GM23248 (cell line): ENCODE measurements around the gene SETMAR. TPM values are rescaled to one million over a fixed set of nuclear protein-coding genes. Genes with fewer than 3 reads are reported as not detected.

Experiments used
- DNase-seq: peaks from one replicate; pipeline ENCODE4 v3.0.0-alpha.2; 2015
- H2AFZ ChIP-seq: fragments of 200-600 bp; sonication (generic); 2 replicates; pipeline ENCODE4 v1.6.1; 2016; ENCODE audit warnings: antibody characterized with exemption
- H3F3A ChIP-seq: fragments of 200-600 bp; sonication (generic); 2 replicates; pipeline ENCODE4 v1.6.1; 2016; ENCODE audit warnings: mild to moderate bottlenecking, antibody characterized with exemption, mixed run types; ENCODE audit not compliant: insufficient read depth
- H3K27ac ChIP-seq: fragments of 200-600 bp; sonication (generic); 2 replicates; pipeline ENCODE4 v1.5.1; 2016; ENCODE audit warnings: mild to moderate bottlenecking
- H3K27me3 ChIP-seq: fragments of 200-600 bp; sonication (generic); replicated peaks from 2 replicates; pipeline ENCODE4 v1.6.1; 2016; ENCODE audit warnings: mild to moderate bottlenecking; ENCODE audit not compliant: insufficient read depth
- H3K36me3 ChIP-seq: fragments of 200-600 bp; sonication (generic); 2 replicates; pipeline ENCODE4 v1.6.1; 2016; ENCODE audit warnings: low read depth, mild to moderate bottlenecking
- H3K4me1 ChIP-seq: fragments of 200-600 bp; sonication (generic); 2 replicates; pipeline ENCODE4 v1.6.1; 2016; ENCODE audit warnings: mild to moderate bottlenecking; ENCODE audit not compliant: insufficient read depth
- H3K4me2 ChIP-seq: fragments of 200-600 bp; sonication (generic); one replicate; pipeline ENCODE4 v1.6.1; 2016; ENCODE audit warnings: mild to moderate bottlenecking; ENCODE audit not compliant: unreplicated experiment
- H3K4me3 ChIP-seq: fragments of 200-600 bp; sonication (generic); 2 replicates; pipeline ENCODE4 v1.5.1; 2016; ENCODE audit warnings: mild to moderate bottlenecking
- H3K79me2 ChIP-seq: fragments of 200-600 bp; sonication (generic); 2 replicates; pipeline ENCODE4 v1.6.1; 2016; ENCODE audit warnings: mild to moderate bottlenecking; ENCODE audit not compliant: insufficient read depth
- H3K9ac ChIP-seq: fragments of 200-600 bp; sonication (generic); 2 replicates; pipeline ENCODE4 v1.6.1; 2016; ENCODE audit warnings: mild to moderate bottlenecking
- H3K9me2 ChIP-seq: fragments of 200-600 bp; sonication (generic); 2 replicates; pipeline ENCODE4 v1.6.1; 2016; ENCODE audit warnings: mixed run types, mild to moderate bottlenecking, moderate library complexity; ENCODE audit not compliant: insufficient read depth
- H3K9me3 ChIP-seq: fragments of 200-600 bp; sonication (generic); one replicate; pipeline ENCODE4 v1.6.1; 2017; ENCODE audit warnings: low read depth
- H4K20me1 ChIP-seq: fragments of 200-600 bp; sonication (generic); 2 replicates; pipeline ENCODE4 v1.6.0; 2016; ENCODE audit not compliant: insufficient read depth
- EZH2 ChIP-seq: fragments of 200-600 bp; sonication (generic); IDR thresholded peaks from 2 replicates; pipeline ENCODE4 v1.6.1; 2018; ENCODE audit warnings: antibody characterized with exemption, mild to moderate bottlenecking; ENCODE audit not compliant: insufficient read depth, poor library complexity, severe bottlenecking
- EZH2phosphoT487 ChIP-seq: fragments of 200-600 bp; sonication (generic); IDR thresholded peaks from 2 replicates; pipeline ENCODE4 v1.6.1; 2018; ENCODE audit warnings: antibody characterized with exemption, moderate library complexity, mild to moderate bottlenecking, low read depth; ENCODE audit not compliant: insufficient read depth
- WGBS, 2 experiments: methylation state at CpG; one replicate each; pipeline ENCODE4 v1.1.6; 2015 to 2017; ENCODE audit warnings: low lambda C conversion rate in 2 of 2, low coverage in 1 of 2; ENCODE audit errors: missing lambda C conversion rate in 2 of 2; 5-methylcytosine and 5-hydroxymethylcytosine counted together
- in situ Hi-C: fragments of 300-500 bp; cut with MboI; formaldehyde crosslinking; loops from 2 replicates; pipeline ENCODE4 v1.15.0; 2020
- polyA plus RNA-seq: library from polyadenylated mRNA; unstranded; fragments of >200 nt; fragmentation: Nextera tagmentation; extraction: Ambion mirVana; gene quantifications from 2 replicates; pipeline ENCODE4 v1.2.1, GENCODE V29; 2016
- total RNA-seq: library from RNA; depleted of rRNA; stranded (reverse); fragments of >200 nt; shearing (Covaris generic); gene quantifications from 2 replicates; pipeline ENCODE4 v1.2.3, GENCODE V29; 2014

SETMAR gene
- total and polyA plus RNA-seq, 2 experiments from 2014 or later, result 7.2 to 12.5 TPM

DNA sequence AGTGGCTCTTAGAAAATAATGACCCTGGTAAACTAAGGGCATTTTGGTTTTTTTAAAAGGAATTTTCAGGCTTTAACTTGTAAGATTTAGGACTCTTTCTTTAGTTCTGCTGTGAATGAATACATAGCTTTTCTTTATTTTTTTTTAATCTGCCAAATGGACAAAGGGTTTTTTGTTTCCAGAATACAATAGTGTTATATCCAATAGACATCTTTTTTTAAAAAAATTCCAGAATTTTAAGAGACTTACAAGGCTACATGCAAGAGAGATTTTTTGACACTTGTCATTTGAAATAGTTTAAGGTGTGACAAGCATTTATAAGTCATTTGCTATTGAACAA, 38.1 kb downstream of the SETMAR start:
- Histone ChIP-seq H3K4me2 (no peak overlapping the region), H3K9me3 (no peaks in the 10 kb centered on the region), H3K27me3 (no peaks in the 10 kb centered on the region), H3K4me3 (no peak overlapping the region), H4K20me1 (no peaks in the 10 kb centered on the region), H3K79me2 (no peaks in the 10 kb centered on the region), H3K36me3 (no peaks in the 10 kb centered on the region), H3K27ac (no peak overlapping the region), H3K4me1 (peaks cover 14% of the 10 kb centered on the region), H3K9me2 (no peaks in the 10 kb centered on the region), H2AFZ (no peak overlapping the region), H3F3A (peaks cover 11% of the 10 kb centered on the region), H3K9ac (no peak overlapping the region)
- no peak for DNase-seq
- in situ Hi-C loops, result loop anchor here (25.0 kb wide), 1 partner anchor 721 kb away; no protein-coding TSS in a partner anchor
- TF ChIP-seq EZH2phosphoT487, result no peak
- TF ChIP-seq EZH2, result no peak

DNA sequence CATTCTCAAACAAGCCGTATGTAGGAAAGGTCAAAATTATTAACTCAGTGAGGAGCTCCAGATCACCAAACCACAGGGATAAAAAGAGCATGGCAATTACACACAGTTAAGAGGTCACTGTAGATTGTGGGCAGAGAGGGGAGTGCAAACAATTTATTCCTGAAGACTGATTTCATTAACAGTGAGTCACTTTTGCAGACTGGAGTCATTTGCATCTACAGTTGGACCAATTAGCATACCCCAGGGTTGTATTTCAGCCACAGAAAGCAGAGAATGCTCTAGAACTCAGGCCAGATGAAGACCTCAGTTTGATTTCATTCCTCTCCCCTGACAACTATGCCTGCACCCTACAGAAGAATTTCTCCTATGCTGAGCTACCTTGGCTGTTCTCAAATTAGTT, 40.1 kb downstream of the SETMAR start:
- H3F3A ChIP-seq, result peaks cover 11% of the 10 kb centered on the region
- TF ChIP-seq EZH2phosphoT487 (no peak), EZH2 (no peak)
- H2AFZ ChIP-seq, result 0 out of 2 replicates have a peak overlapping the region, but pooled peaks have one; percentile 6
- in situ Hi-C loops, result loop anchor here (25.0 kb wide), 1 partner anchor 719 kb away; no protein-coding TSS in a partner anchor
- no peak overlapping the region for H3K4me3 ChIP-seq
- no peaks in the 10 kb centered on the region for H4K20me1 ChIP-seq
- no peaks in the 10 kb centered on the region for H3K79me2 ChIP-seq
- WGBS, 2 experiments, result 3 to 6% methylated on average over 1 of the region's 1 CpG
- no peaks in the 10 kb centered on the region for H3K27me3 ChIP-seq
- H3K4me2 ChIP-seq, result peak overlapping the region; percentile 31
- H3K27ac ChIP-seq, result 0 out of 2 replicates have a peak overlapping the region, but pooled peaks have one; percentile 17
- H3K4me1 ChIP-seq, result peaks cover 14% of the 10 kb centered on the region
- H3K9me3 ChIP-seq, result no peaks in the 10 kb centered on the region
- no peaks in the 10 kb centered on the region for H3K9me2 ChIP-seq
- no peak overlapping the region for H3K9ac ChIP-seq
- peak; percentile 69 for DNase-seq
- no peaks in the 10 kb centered on the region for H3K36me3 ChIP-seq

- no peaks in the 10 kb centered on the region for H3K27me3 ChIP-seq
- H3K9me3 ChIP-seq, result no peaks in the 10 kb centered on the region
- WGBS, 2 experiments, result 2 to 5% methylated on average over 2 of the region's 2 CpGs
- H3K4me1 ChIP-seq, result peaks cover 15% of the 10 kb centered on the region
- H3K36me3 ChIP-seq, result no peaks in the 10 kb centered on the region
- no peaks in the 10 kb centered on the region for H3K79me2 ChIP-seq
- no peak for TF ChIP-seq EZH2
- no peak for TF ChIP-seq EZH2phosphoT487
- DNase-seq, result peak; percentile 79
- 0 out of 2 replicates have a peak, but pooled peaks cover 9% of the 10 kb centered on the region for H3F3A ChIP-seq
- peak overlapping the region; percentile 51 for H3K4me3 ChIP-seq
- H4K20me1 ChIP-seq, result no peaks in the 10 kb centered on the region
- no peaks in the 10 kb centered on the region for H3K9me2 ChIP-seq
- in situ Hi-C loops, result loop anchor here (5.0 kb wide), 1 partner anchor 292 kb away; no protein-coding TSS in a partner anchor
- peak overlapping the region; percentile 59 for H3K9ac ChIP-seq
- H3K27ac ChIP-seq, result peak overlapping the region; percentile 56
- H3K4me2 ChIP-seq, result peak overlapping the region; percentile 82
- H2AFZ ChIP-seq, result peak overlapping the region; percentile 61
Observed at GRCh38 chr3:4350789-4351163, 47.6 kb downstream of the SETMAR start.

DNA sequence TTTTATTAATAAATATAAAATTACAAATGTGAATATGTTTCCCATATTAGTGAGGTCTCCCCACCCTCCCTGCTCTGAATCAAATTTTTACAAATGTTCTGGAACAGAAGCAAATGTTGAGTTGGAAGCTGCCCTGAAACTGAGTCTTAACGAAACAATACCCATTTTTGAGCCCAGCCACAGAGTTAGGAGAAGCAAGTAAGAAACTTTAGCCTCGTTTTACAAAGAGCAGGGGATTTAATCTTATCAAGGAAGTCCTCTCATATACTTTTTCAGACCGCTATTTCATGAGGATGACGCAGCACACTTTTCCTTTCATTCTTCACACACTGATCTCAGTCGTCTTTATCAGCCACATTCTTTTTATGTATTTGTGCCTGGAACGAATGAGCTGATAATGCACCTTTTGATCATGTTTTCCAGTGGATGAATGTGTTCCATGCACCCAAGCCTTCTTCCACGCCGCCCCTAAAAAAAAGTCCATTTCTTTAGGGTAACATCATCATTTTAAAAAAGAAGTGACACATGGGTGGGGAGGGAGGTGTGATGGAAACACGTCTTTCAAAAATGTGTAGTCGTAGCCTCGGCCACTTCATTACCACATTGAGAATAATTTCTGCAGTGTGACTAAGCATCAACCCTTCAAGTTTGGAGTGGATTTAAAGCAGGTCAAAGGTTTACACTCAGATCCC, 48.1 kb downstream of the SETMAR start:
- H3K9me3 ChIP-seq, result no peaks in the 10 kb centered on the region
- no peaks in the 10 kb centered on the region for H3K9me2 ChIP-seq
- no peaks in the 10 kb centered on the region for H4K20me1 ChIP-seq
- in situ Hi-C loops, result loop anchor here (5.0 kb wide), 1 partner anchor 291 kb away; no protein-coding TSS in a partner anchor
- whole genome bisulfite sequencing, 2 experiments, result 23 to 29% methylated on average over 11 of the region's 11 CpGs
- H3K4me3 ChIP-seq, result peak overlapping the region; percentile 51
- DNase-seq, result peak; percentile 65
- H3K27ac ChIP-seq, result peak overlapping the region; percentile 56
- TF ChIP-seq EZH2, result no peak
- TF ChIP-seq EZH2phosphoT487, result no peak
- 0 out of 2 replicates have a peak, but pooled peaks cover 9% of the 10 kb centered on the region for H3F3A ChIP-seq
- no peaks in the 10 kb centered on the region for H3K36me3 ChIP-seq
- peaks cover 17% of the 10 kb centered on the region for H3K4me1 ChIP-seq
- H3K9ac ChIP-seq, result peak overlapping the region; percentile 59
- peak overlapping the region; percentile 82 for H3K4me2 ChIP-seq
- no peaks in the 10 kb centered on the region for H3K79me2 ChIP-seq
- no peaks in the 10 kb centered on the region for H3K27me3 ChIP-seq
- peak overlapping the region; percentile 61 for H2AFZ ChIP-seq
